ENCODE measurements around the gene RSPH10B2. TPM values are rescaled to one million over a fixed set of nuclear protein-coding genes. Genes with fewer than 3 reads are reported as not detected.
"Not testable (repeated sequence)": the region's sequence is repeated elsewhere in the genome, so short reads cannot be mapped to it uniquely, and the experiment has no call there.

The RSPH10B2 gene
- total and polyA plus RNA-seq, 2 experiments from 2014 or later: 0.29 to 1.1 TPM

GRCh38 chr7:6725003-6725402, 28.9 kb upstream of the RSPH10B2 start:
- no peaks in the 10 kb centered on the region for H3K9me2 ChIP-seq (ENCODE audit: insufficient read depth)
- H3F3A ChIP-seq (replicated peaks; ENCODE audit: low read depth): no peaks in the 10 kb centered on the region
- H3K27me3 ChIP-seq (ENCODE audit: insufficient read depth): no peaks in the 10 kb centered on the region
- Mint-ChIP-seq H3K27me3 (ENCODE audit: insufficient read depth, low read depth, poor library complexity) (peaks cover 11% of the 10 kb centered on the region), H3K27ac (no peak overlapping the region), H3K4me1 (peaks cover 2% of the 10 kb centered on the region), H3K9me3 (no peaks in the 10 kb centered on the region), H3K4me3 (no peak overlapping the region), H3K36me3 (ENCODE audit: low read depth) (no peaks in the 10 kb centered on the region)
- peaks cover 1% of the 10 kb centered on the region for H3K79me2 ChIP-seq (replicated peaks; ENCODE audit: insufficient read depth)
- ATAC-seq: no peak
- no peaks in the 10 kb centered on the region for H4K20me1 ChIP-seq (replicated peaks; ENCODE audit: insufficient read depth)
- H3K4me1 ChIP-seq (ENCODE audit: insufficient read depth): no peaks in the 10 kb centered on the region; the same call in 1 of the 2 replicates
- H2AFZ ChIP-seq: no peak overlapping the region
- no peak overlapping the region for H3K4me3 ChIP-seq
- no peak overlapping the region for H3K4me2 ChIP-seq
- H3K27ac ChIP-seq (ENCODE audit: low read depth): no peak overlapping the region
- H3K36me3 ChIP-seq (ENCODE audit: insufficient read depth): no peaks in the 10 kb centered on the region
- TF ChIP-seq, protein P1, sequence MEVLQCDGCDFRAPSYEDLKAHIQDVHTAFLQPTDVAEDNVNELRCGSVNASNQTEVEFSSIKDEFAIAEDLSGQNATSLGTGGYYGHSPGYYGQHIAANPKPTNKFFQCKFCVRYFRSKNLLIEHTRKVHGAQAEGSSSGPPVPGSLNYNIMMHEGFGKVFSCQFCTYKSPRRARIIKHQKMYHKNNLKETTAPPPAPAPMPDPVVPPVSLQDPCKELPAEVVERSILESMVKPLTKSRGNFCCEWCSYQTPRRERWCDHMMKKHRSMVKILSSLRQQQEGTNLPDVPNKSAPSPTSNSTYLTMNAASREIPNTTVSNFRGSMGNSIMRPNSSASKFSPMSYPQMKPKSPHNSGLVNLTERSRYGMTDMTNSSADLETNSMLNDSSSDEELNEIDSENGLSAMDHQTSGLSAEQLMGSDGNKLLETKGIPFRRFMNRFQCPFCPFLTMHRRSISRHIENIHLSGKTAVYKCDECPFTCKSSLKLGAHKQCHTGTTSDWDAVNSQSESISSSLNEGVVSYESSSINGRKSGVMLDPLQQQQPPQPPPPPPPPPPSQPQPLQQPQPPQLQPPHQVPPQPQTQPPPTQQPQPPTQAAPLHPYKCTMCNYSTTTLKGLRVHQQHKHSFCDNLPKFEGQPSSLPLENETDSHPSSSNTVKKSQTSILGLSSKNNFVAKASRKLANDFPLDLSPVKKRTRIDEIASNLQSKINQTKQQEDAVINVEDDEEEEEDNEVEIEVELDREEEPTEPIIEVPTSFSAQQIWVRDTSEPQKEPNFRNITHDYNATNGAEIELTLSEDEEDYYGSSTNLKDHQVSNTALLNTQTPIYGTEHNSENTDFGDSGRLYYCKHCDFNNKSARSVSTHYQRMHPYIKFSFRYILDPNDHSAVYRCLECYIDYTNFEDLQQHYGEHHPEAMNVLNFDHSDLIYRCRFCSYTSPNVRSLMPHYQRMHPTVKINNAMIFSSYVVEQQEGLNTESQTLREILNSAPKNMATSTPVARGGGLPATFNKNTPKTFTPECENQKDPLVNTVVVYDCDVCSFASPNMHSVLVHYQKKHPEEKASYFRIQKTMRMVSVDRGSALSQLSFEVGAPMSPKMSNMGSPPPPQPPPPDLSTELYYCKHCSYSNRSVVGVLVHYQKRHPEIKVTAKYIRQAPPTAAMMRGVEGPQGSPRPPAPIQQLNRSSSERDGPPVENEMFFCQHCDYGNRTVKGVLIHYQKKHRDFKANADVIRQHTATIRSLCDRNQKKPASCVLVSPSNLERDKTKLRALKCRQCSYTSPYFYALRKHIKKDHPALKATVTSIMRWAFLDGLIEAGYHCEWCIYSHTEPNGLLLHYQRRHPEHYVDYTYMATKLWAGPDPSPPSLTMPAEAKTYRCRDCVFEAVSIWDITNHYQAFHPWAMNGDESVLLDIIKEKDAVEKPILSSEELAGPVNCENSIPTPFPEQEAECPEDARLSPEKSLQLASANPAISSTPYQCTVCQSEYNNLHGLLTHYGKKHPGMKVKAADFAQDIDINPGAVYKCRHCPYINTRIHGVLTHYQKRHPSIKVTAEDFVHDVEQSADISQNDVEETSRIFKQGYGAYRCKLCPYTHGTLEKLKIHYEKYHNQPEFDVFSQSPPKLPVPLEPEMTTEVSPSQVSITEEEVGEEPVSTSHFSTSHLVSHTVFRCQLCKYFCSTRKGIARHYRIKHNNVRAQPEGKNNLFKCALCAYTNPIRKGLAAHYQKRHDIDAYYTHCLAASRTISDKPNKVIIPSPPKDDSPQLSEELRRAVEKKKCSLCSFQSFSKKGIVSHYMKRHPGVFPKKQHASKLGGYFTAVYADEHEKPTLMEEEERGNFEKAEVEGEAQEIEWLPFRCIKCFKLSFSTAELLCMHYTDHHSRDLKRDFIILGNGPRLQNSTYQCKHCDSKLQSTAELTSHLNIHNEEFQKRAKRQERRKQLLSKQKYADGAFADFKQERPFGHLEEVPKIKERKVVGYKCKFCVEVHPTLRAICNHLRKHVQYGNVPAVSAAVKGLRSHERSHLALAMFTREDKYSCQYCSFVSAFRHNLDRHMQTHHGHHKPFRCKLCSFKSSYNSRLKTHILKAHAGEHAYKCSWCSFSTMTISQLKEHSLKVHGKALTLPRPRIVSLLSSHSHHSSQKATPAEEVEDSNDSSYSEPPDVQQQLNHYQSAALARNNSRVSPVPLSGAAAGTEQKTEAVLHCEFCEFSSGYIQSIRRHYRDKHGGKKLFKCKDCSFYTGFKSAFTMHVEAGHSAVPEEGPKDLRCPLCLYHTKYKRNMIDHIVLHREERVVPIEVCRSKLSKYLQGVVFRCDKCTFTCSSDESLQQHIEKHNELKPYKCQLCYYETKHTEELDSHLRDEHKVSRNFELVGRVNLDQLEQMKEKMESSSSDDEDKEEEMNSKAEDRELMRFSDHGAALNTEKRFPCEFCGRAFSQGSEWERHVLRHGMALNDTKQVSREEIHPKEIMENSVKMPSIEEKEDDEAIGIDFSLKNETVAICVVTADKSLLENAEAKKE (CRISPR knock-in tag; IDR thresholded peaks at IDR 0.05): no peak
- TF ChIP-seq CTCF (conservative IDR thresholded peaks at IDR 0.05; ENCODE audit: low read depth in 2 of 2) (no peak), EZH2 (IDR thresholded peaks at IDR 0.05; ENCODE audit: low read depth, unreplicated experiment) (no peak), JUNB (IDR thresholded peaks at IDR 0.05; ENCODE audit: unreplicated experiment) (no peak), ZNF331 (CRISPR knock-in tag; IDR thresholded peaks at IDR 0.05; ENCODE audit: low read depth) (no peak), NANOG (IDR thresholded peaks at IDR 0.05; ENCODE audit: borderline replicate concordance) (no peak), EZH2phosphoT487 (IDR thresholded peaks at IDR 0.05; ENCODE audit: unreplicated experiment) (no peak)
- DNase-seq (ENCODE audit: low spot score): no peak

GRCh38 chr7:6726341-6726740, 27.6 kb upstream of the RSPH10B2 start:
- H3F3A ChIP-seq (replicated peaks; ENCODE audit: low read depth); H3K9me2 ChIP-seq (ENCODE audit: insufficient read depth); H3K27ac ChIP-seq (ENCODE audit: low read depth); H2AFZ ChIP-seq; H3K4me2 ChIP-seq; H3K4me1 ChIP-seq (ENCODE audit: insufficient read depth); H3K27me3 ChIP-seq (ENCODE audit: insufficient read depth); DNase-seq (ENCODE audit: low spot score); H3K4me1 Mint-ChIP-seq; H4K20me1 ChIP-seq (replicated peaks; ENCODE audit: insufficient read depth); H3K36me3 Mint-ChIP-seq (ENCODE audit: low read depth); H3K4me3 Mint-ChIP-seq; ATAC-seq; H3K9me3 Mint-ChIP-seq; H3K4me3 ChIP-seq; H3K27ac Mint-ChIP-seq; H3K36me3 ChIP-seq (ENCODE audit: insufficient read depth): not testable (repeated sequence)
- peaks cover 14% of the 10 kb centered on the region for H3K79me2 ChIP-seq (replicated peaks; ENCODE audit: insufficient read depth)
- peaks cover 17% of the 10 kb centered on the region for H3K27me3 Mint-ChIP-seq (ENCODE audit: insufficient read depth, low read depth, poor library complexity)

Data from GM23338 (cell line).